HL-60/S4 treated with phorbol 12-myristate 13-acetate at 8.2 ng/mL for 4 days and 3 days (cell line): ENCODE measurements around the gene DHCR7.

Experiments used
- in situ Hi-C: fragments of 300-500 bp; cut with MboI; formaldehyde crosslinking; loops from 2 replicates; pipeline ENCODE4 v1.15.0; 2022; ENCODE audit warnings: low sequenced_read_pairs

DHCR7 gene

GRCh38 chr11:71448257-71449171 is at the start of gene DHCR7:
DHCR7 (minus strand) TSS chr11:71448393; CDS start chr11:71444952, 3,441 bp downstream.
- in situ Hi-C loops: no loop called here

DNA sequence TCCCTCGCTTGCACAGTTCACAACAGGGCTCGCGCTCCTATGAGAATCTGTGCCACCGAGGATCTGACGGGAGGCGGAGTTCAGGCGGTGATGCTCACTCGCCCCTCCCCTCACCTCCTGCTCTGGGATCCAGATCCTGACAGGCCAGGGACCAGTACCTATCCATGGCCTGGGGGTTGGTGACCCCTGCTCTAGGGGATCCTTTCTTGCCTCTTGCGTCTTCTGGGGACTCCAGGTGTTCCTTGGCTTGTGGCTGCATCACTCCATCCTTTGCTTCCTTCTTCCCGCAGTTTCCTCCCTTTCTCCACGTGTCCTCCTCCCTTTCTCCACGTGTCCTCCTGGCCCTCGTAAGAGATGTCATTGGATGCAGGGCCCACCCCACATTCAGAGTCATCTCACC is 48.2 kb upstream of the DHCR7 start:
- in situ Hi-C loops: no loop called here

DNA sequence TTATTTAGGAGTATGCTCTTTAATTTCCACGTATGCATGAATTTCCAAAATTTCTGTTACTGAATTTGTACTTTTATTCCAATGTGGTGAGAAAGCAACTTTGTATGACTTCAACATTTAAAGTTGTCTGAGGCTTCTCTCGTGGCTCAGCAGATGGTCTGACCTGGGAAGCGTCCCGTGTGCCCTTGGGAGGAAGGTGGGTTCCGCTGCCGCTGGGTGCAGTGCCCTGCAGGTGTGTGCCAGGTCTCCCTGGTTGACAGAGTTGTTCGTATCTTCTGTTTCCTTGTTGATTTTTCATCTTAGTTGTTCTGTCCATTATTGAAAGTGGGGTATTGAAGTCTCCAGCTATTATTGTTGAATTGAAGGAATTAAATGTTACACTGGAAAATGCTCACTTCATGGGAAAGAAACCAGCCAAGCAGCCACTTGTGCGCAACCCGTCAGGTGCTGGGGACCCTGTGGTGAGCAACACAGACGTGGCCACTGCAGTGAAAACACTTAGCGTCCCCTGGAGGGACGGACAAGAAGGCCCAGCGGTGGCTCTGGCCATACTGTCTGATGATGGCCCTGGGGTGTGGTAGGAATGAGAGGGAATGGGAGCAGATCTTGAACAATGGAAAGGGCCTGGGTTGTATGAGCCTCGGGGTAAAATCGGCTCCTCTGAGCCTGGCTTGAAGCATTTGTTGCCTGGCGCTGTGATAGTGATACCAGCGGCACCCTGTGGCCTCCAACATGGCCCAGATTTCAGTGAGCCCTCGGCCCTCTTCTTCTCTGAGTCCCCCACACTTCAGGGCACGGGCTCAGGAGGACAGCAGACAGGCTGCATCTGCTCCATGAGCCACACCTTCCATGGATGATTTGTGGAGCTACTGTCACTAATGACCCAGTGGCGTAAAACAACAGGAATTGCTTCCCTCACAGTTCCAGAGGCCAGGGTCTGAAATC is 47.4 kb upstream of the DHCR7 start:
- in situ Hi-C loops: no loop called here

DNA sequence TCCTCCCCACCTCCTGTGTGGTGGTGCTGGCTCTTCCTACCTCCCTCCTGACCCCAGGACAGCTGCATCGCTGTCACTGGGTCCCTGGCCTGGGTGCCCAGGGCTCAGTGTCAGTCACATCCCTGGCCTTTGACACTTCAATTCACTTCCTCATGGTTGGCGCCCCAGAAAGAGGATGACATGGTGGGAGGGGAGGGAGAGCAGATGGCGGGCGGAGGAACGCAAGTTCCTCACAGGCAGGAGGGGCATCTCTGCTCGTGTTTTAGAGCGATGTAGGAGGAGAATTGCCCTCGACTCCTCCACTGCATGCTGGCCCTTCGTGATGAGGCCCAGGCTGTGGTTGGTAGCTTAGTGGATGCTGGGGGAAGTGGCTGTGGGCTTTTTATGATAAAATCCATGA is 43.7 kb upstream of the DHCR7 start:
- in situ Hi-C loops: no loop called here

GRCh38 chr11:71491531-71491930 is 43.3 kb upstream of the DHCR7 start:
- in situ Hi-C loops: no loop called here

GRCh38 chr11:71490731-71491390 is 42.7 kb upstream of the DHCR7 start:
- in situ Hi-C loops: no loop called here

- in situ Hi-C loops: no loop called here
Measured at GRCh38 chr11:71490044-71490730, 42.0 kb upstream of the DHCR7 start.

DNA sequence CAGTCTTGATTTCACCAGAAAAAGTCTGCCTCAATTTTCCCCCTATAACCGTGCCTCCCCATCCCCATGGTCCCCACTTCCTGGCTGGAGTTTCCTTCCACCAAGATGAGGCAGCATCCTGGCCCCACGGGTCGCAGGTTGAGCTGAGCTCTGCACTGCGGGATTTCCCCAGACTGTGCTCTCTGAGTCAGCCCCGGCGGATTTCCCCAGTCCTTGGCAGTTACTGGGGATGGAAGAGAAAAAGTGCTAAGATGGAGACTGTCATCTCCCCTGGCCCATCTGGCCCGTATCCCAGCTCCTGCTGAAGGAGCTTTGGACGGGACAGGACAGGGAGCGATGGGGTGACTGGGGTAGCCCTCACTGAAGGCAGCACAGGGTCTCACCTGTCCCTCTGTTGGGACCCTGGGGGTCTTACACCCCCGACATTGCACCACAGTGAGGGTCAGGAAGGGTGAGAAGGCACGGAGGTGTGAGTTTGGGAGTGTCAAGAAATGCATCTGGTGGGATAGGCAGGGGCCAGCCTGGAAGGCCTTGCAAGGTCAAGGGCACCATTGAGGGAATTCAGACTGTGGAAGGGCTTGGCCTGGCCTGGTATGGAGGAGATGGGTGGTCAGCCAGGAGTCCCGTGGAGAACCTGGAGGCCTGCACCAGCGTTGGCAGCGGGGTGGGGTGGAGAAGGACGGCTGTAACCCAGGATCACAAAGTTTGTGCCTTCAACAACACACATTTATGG is 41.3 kb upstream of the DHCR7 start:
- in situ Hi-C loops: no loop called here

- in situ Hi-C loops: no loop called here
Measured at GRCh38 chr11:71488681-71489270, 40.6 kb upstream of the DHCR7 start.

GRCh38 chr11:71486320-71486719 is 38.1 kb upstream of the DHCR7 start:
- in situ Hi-C loops: no loop called here

- in situ Hi-C loops: no loop called here
Measured at GRCh38 chr11:71485466-71485865, 37.3 kb upstream of the DHCR7 start.

GRCh38 chr11:71485063-71485399 is 36.8 kb upstream of the DHCR7 start:
- in situ Hi-C loops: no loop called here

GRCh38 chr11:71484248-71485062 is 36.3 kb upstream of the DHCR7 start:
- in situ Hi-C loops: no loop called here

DNA sequence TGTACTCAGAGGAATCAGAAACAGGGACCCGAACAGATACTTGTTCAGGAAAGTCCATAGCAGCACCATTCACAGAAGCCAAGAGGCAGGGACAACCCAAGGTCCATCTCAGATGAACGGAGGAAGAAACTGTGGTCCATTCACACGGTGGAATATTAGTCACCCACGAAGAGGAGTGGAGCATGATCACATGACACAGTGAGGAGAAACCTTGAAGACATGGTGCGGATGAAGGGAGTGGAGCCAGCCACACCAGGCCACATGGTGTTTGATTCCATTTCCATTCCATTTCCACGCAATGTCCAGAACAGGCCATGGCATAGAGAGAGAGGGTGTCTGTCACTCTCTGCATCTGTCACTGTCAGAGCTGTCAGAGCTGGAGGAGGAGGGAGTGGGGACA is 35.5 kb upstream of the DHCR7 start:
- in situ Hi-C loops: no loop called here

- in situ Hi-C loops: no loop called here
Measured at GRCh38 chr11:71482746-71483364, 34.7 kb upstream of the DHCR7 start.

DNA sequence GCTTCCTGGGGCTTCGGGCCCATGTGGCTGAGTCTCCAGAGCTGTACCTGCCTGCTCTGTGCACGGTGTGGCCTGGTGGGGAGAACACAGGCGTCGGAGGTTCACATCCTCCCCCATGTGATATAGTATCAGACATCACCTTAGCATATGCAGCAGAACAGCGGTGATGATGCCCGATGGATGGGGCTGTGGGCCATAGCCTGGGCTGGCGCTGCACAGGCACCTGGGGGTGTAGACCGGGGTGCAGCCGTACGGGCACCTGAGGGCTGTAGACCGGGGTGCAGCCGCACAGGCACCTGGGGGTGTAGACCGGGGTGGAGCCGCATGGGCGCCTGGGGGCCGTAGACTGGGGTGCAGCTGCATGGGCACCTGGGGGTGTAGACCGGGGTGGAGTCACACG is 34.0 kb upstream of the DHCR7 start:
- in situ Hi-C loops: no loop called here

- in situ Hi-C loops: no loop called here
Measured at GRCh38 chr11:71481101-71481960, 33.1 kb upstream of the DHCR7 start.

GRCh38 chr11:71478528-71478840 is 30.3 kb upstream of the DHCR7 start:
- in situ Hi-C loops: no loop called here
